HG03196 (cell line): ENCODE measurements around the gene MLEC.

ENCODE experiments used
- ATAC-seq: cut with Tn5 transposase; IDR thresholded peaks from one replicate; pipeline ENCODE4 v1.9.1; 2021; ENCODE audit not compliant: unreplicated experiment

MLEC gene

DNA sequence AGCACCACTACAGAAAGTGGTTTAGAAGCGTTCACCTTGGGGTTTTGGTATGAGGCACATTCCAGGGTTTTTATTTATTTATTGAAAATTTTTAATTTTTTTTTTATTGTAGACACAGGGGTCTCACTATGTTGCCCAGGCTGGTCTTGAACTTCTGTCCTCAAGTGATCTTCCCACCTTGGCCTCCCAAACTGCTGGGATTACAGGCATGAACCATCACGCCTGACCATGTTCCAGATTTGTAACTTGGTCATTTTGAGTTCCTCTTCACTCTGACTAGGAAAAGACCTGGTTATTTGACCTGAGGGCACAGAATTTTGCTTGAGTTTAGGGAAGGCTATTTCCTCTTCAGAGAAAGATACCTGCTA is 3.1 kb downstream of the MLEC start:
- no peak for ATAC-seq

GRCh38 chr12:120690978-120691377 is 4.0 kb downstream of the MLEC start:
- no peak for ATAC-seq

DNA sequence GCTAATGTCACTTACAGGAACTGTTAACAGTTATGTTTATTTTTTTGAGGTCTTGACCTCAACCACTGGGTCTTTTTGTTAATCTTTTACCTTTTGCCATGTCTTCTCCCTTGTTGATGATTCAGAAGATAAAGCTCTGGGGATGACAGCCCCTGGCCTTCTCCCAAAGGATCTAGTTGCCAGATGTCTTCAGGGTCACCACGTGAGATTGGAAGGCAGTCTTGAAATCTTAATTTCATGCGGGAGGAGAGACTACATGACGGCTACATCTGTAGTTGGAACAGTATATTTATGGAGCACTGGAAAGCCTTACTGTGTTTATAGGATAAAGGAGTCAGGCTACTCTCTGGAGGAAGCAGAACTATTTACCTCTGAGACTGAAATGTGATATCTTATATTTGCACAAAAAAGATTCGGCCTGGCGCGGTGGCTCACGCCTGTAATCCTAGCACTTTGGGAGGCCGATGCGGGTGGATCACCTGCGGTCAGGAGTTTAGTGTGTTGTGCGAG is 5.6 kb downstream of the MLEC start:
- ATAC-seq = no peak

DNA sequence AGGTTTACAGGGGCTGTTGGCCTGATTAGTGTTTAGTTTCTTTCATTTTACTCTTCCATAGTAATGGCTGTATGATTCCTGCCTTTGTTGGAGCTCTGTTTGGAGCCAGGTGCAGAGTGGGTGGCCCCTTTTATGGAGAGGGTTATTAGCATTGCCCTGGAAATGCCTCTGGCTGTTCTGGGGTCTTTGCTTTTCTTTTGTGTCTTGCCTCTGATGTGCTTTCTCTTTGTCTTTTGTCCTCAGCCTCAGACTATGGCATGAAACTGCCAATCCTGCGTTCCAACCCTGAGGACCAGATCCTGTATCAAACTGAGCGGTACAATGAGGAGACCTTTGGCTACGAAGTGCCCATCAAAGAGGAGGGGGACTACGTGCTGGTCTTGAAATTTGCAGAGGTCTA is 6.9 kb downstream of the MLEC start:
- no peak for ATAC-seq

GRCh38 chr12:120696626-120697025 is 9.7 kb downstream of the MLEC start:
- no peak for ATAC-seq

DNA sequence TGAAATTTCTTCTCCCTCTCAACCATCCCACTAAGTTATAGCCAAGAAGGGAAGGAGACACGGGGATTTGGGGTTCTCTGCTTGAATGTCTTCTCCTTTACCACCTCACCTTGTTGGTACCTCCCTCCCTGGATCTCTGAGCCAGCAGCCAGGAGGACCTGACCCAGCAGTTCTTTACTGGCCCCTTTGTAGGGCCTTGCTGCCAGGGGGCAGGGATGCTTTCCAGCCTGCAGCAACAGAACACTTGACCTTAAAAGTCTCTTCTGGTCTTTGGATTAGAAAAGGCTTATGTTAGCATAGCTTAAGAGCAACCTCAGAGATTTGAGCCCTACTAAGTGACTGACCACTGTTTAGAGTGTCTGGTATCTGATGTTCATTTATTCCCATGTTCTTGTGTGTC is 10.4 kb downstream of the MLEC start:
- no peak for ATAC-seq

- ATAC-seq = no peak
Measured at GRCh38 chr12:120698665-120699064, 11.7 kb downstream of the MLEC start.

- no peak for ATAC-seq
Measured at GRCh38 chr12:120699553-120699952, 12.6 kb downstream of the MLEC start.

DNA sequence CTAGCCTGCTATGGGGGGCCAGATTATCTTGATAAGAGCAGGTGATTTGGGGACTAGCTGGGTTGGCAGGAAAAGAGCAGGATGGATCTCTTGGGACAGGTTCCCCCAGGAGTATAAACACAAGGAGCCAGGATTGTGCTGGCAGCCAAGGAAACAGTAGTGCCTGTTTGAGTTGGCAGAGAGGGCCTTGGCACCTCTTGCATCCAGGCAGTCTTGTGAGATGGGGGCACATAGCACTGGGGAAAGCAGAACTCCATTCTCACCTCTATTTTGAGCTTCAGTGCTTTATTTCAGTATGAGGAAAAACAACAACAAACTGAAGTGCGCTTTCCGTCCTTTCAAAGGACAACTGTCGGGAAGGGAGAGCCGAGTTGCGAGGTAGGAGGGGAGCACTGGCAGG is 13.9 kb downstream of the MLEC start:
- ATAC-seq = no peak

DNA sequence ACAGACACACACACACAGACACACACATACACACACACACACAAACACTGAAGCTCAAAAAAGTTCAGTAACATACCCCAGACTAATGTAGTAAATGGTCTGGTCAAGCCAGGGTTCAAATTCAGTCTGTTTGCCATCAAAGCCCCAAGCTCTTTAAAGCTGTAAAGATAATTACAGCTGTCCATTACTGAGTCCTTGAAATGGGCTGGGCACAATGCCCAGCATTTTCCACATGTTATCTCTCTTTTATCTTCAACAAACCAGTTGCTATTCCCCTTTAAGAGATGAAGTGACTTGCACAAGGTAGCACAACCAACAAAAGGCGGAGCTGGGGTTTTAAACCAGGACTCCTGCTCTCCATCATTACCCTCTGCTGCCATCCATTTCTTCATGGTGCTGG is 15.7 kb downstream of the MLEC start:
- no peak for ATAC-seq

- no peak for ATAC-seq
Measured at GRCh38 chr12:120703311-120703942, 16.5 kb downstream of the MLEC start.

GRCh38 chr12:120705618-120706017 is 18.7 kb downstream of the MLEC start:
- ATAC-seq = no peak

GRCh38 chr12:120706029-120706428 is 19.1 kb downstream of the MLEC start:
- ATAC-seq = no peak

DNA sequence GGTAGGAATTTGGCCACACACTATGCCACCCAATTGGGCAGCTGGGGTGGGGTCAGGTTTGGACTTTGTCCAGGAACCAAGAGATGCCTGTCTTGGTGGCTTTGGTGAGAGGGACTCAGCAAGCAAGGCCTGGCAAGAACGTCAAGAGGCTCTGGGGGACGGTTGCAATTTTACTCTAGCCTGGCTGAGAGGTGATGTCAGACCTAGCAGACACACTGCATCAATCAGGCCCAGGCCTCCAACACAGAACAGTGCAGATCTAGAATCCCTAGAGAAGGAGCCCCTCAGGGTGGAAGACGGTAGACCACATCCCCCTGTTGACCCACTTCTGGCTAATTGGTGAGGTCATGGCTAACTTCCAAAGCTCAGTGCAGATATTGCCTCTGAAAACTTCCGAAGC is 21.7 kb downstream of the MLEC start:
- ATAC-seq = no peak

- ATAC-seq = peak; percentile 77
Measured at GRCh38 chr12:120710031-120710804, 23.3 kb downstream of the MLEC start, which contains the start of gene UNC119B. Gene UNC119B (plus strand): TSS chr12:120710458. CDS start chr12:120710475, 17 bp downstream.

DNA sequence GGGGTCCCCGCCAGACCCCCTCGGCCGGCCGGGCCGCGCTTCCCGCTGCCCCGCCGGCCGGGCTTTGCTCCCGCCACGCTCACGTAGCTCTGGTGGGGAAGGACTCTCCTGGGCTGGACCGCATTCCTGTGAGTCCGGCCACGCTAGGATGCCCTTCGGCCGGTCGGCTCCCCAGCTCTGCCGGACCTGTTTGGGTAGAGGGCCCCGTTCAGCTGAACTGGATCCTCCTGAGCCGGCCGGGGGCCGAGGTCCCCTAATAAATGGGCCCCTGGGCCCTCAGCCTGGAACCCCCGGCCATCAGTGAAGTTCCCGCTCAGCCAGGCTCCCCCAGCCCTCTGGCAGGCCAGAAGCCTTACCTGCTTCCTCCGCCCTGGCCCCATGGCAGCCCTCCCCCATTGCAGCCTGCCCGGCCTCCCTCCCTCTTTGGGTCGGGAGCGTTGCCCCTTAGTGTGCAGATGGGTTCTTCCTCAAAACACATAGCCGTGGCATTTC is 23.9 kb downstream of the MLEC start:
- ATAC-seq = peak; percentile 25

DNA sequence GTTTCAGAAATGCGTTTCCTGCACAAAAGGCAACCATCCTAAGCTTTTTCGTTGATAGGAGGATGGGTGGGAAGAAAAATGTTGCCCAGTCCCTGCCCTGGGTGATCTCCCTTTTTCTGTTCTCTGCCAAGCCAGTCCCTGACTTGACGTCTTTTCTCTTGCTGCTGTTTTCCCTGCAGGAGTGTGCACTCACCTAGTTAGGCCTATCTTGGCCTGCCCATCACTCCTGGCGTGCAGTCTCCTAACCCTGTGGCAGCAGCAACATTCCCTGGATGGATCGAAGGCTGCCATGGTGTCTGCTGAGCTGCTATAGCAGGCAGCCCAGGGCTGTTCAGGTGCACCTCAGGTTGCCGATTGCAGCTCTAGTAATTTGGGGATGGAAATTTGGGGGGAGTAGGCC is 24.5 kb downstream of the MLEC start:
- no peak for ATAC-seq

GRCh38 chr12:120712610-120713009 is 25.7 kb downstream of the MLEC start:
- ATAC-seq = no peak

- ATAC-seq = no peak
Measured at GRCh38 chr12:120713861-120714482, 27.0 kb downstream of the MLEC start.

- ATAC-seq = no peak
Measured at GRCh38 chr12:120718055-120718454, 31.1 kb downstream of the MLEC start.

DNA sequence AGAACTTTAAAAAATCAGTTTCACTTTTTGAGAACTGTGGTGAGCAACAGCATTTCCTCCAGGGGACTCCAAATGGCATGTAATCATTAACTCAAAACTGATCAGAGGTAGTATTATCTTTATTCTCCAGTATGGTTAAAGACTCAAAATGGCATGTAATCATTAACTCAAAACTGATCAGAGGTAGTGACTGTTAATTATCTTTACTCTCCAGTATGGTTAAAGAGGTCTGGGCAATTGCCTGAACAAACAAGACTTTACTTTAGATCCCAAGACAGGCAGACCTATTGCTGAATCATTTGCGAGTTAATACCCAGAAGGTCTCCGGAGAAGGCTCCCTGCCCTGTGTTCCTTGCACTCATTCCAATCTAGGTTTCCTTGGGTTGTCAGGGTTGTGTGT is 32.1 kb downstream of the MLEC start:
- ATAC-seq = no peak
